K562 (cell line): ENCODE results near the gene SERHL2. TPM values are rescaled to one million over a fixed set of nuclear protein-coding genes. Genes with fewer than 3 reads are reported as not detected.
"Not testable (repeated sequence)": the region's sequence is repeated elsewhere in the genome, so short reads cannot be mapped to it uniquely, and the experiment has no call there.

Experiments used
- ATAC-seq: fragments of 200-7000 bp; cut with Tn5 transposase; 3 replicates; pipeline ENCODE4 v1.9.1; 2020; ENCODE audit warnings: moderate library complexity
- BruUV-seq: library from RNA; stranded (reverse); fragments of 400-500 nt; replicated peaks from 2 replicates; lab custom pipeline; 2021; lab: Mats Ljungman, UMichigan
- CTCF ChIA-PET: fragments of 300-600 bp; formaldehyde crosslinking; extraction: SDS; loops from one replicate; lab custom pipeline; 2021; ENCODE audit warnings: low intra/inter-chr PET ratio; lab: Yijun Ruan, JAX
- POLR2A ChIA-PET: fragments of 300-600, 350-650 bp; sonication (Branson Sonifier 250); formaldehyde crosslinking; extraction: SDS; loops from one replicate; lab custom pipeline; 2021; ENCODE audit warnings: antibody characterized with exemption, inconsistent platforms; lab: Yijun Ruan, JAX
- DNase-seq, 4 experiments: peaks; one replicate each; pipeline versions ENCODE4 v3.0.0 to v3.0.0-alpha.2; 2011 to 2018; ENCODE audit warnings: low spot score in 3 of 4, mixed read lengths in 3 of 4; ENCODE audit errors: extremely low read depth in 1 of 4
- FAIRE-seq: peaks from 2 replicates; lab custom pipeline; 2011; peaks lifted over from hg19 to GRCh38; lab: Jason Lieb, UNC
- H2AFZ ChIP-seq: 2 replicates; pipeline ENCODE4 v1.6.0; 2011; ENCODE audit warnings: low read depth, low read length, control low read depth, inconsistent platforms
- H3K27ac ChIP-seq: fragments of 200-600 bp; 3 replicates; pipeline ENCODE4 v1.8.0; 2011; ENCODE audit warnings: low read depth, mild to moderate bottlenecking, control low read depth, inconsistent platforms, low read length, moderate library complexity, mixed read lengths; ENCODE audit errors: extremely low read depth
- H3K27me3 ChIP-seq, 2 experiments: fragments of 300-600 bp in 1 of 2; 2 replicates in 1 of 2; 3 replicates in 1 of 2; pipeline versions ENCODE4 v1.6.0 to v1.8.0; 2011; ENCODE audit warnings: inconsistent platforms in 2 of 2, low read length in 2 of 2, mild to moderate bottlenecking in 1 of 2, mixed read lengths in 1 of 2, moderate library complexity in 1 of 2; ENCODE audit not compliant: control insufficient read depth in 2 of 2, insufficient read depth in 2 of 2
- H3K36me3 ChIP-seq: fragments of 300-600 bp; 3 replicates; pipeline ENCODE4 v1.8.0; 2011; ENCODE audit warnings: mild to moderate bottlenecking, low read length, inconsistent platforms; ENCODE audit not compliant: control insufficient read depth, insufficient read depth
- H3K4me1 ChIP-seq, 2 experiments: fragments of 200-600 bp in 1 of 2; replicated peaks in 1 of 2; 2 replicates in 1 of 2; 3 replicates in 1 of 2; pipeline versions ENCODE4 v1.5.1 to v1.8.0; 2011; ENCODE audit warnings: inconsistent platforms in 2 of 2, low read length in 2 of 2, mild to moderate bottlenecking in 1 of 2, mixed read lengths in 1 of 2, moderate library complexity in 1 of 2; ENCODE audit not compliant: control insufficient read depth in 2 of 2, insufficient read depth in 2 of 2
- H3K4me2 ChIP-seq: 2 replicates; pipeline ENCODE4 v1.6.1; 2011; ENCODE audit warnings: low read length, control low read depth, inconsistent platforms, mixed read lengths; ENCODE audit not compliant: insufficient read depth
- H3K4me3 ChIP-seq: fragments of 200-600 bp; sonication (generic), shearing (Covaris generic); 2 replicates; pipeline ENCODE4 v1.5.1; 2016; ENCODE audit warnings: control low read depth, inconsistent platforms
- H3K79me2 ChIP-seq: fragments of 200-600 bp; 3 replicates; pipeline ENCODE4 v1.8.0; 2011; ENCODE audit warnings: low read length, inconsistent platforms; ENCODE audit not compliant: control insufficient read depth, insufficient read depth
- H3K9ac ChIP-seq, 2 experiments: 2 replicates each; pipeline versions ENCODE4 v1.6.0 to v1.6.1; 2011; ENCODE audit warnings: low read depth in 2 of 2, low read length in 2 of 2, control low read depth in 1 of 2, inconsistent platforms in 1 of 2, mild to moderate bottlenecking in 1 of 2, mixed read lengths in 1 of 2; ENCODE audit not compliant: insufficient read depth in 1 of 2
- H3K9me1 ChIP-seq: one replicate; pipeline ENCODE4 v1.6.0; 2011; ENCODE audit warnings: inconsistent platforms, mild to moderate bottlenecking, low read length, moderate library complexity; ENCODE audit not compliant: control insufficient read depth, insufficient read depth
- H3K9me3 ChIP-seq: replicated peaks from 2 replicates; pipeline ENCODE4 v1.5.1; 2011; ENCODE audit warnings: low read depth, low read length, inconsistent platforms; ENCODE audit not compliant: control insufficient read depth, insufficient read depth
- H4K20me1 ChIP-seq: replicated peaks from 2 replicates; pipeline ENCODE4 v1.6.1; 2011; ENCODE audit warnings: low read length, inconsistent platforms, mixed read lengths; ENCODE audit not compliant: control insufficient read depth, insufficient read depth
- POLR2A ChIP-seq: fragments of 450-650 bp; conservative IDR thresholded peaks from 2 replicates; pipeline ENCODE4 v1.6.1; 2016
- POLR2G ChIP-seq: fragments of 200-400 bp; formaldehyde crosslinking; IDR thresholded peaks from 2 replicates; pipeline ENCODE4 v1.6.1; 2017; ENCODE audit warnings: low read depth, mild to moderate bottlenecking, antibody characterized with exemption, low read length, moderate library complexity
- RBFOX2 ChIP-seq: fragments of 200-400 bp; formaldehyde crosslinking; IDR thresholded peaks from 2 replicates; pipeline ENCODE4 v1.6.1; 2017; ENCODE audit warnings: low read depth, mild to moderate bottlenecking, low read length, moderate library complexity
- SUPT5H ChIP-seq: fragments of 450-650 bp; IDR thresholded peaks from 2 replicates; pipeline ENCODE4 v1.6.1; 2016
- ZBTB33 ChIP-seq: sonication (generic); formaldehyde crosslinking; IDR thresholded peaks from 2 replicates; pipeline ENCODE4 v1.8.1; 2023; ENCODE audit warnings: mild to moderate bottlenecking, missing genetic modification reagents
- WGBS: fragments of 100-300 bp; shearing (Covaris generic); methylation state at CpG from one replicate; pipeline ENCODE4 v1.1.6; 2016; ENCODE audit warnings: low coverage, mixed read lengths; ENCODE audit not compliant: insufficient coverage; ENCODE audit errors: missing lambda C conversion rate; 5-methylcytosine and 5-hydroxymethylcytosine counted together
- in situ Hi-C: fragments of 300-500 bp; cut with MboI; formaldehyde crosslinking; loops from 4 replicates; pipeline ENCODE4 v1.15.0; 2018; ENCODE audit warnings: inconsistent platforms, mixed read lengths
- intact Hi-C: fragments of 100-400 bp; cut with micrococcal nuclease; formaldehyde crosslinking; loops from 2 replicates; pipeline ENCODE4 v1.14.2; 2022
- polyA plus RNA-seq, 8 experiments: library from polyadenylated mRNA; depleted of rRNA in 4 of 8; stranded (reverse) in 5 of 8; unstranded in 3 of 8; fragments of >200 nt; fragmentation: Nextera tagmentation in 2 of 8; fragmentation: Illumina TruSeq in 1 of 8; extraction: Ambion mirVana in 2 of 8; extraction: Trizol in 1 of 8; gene quantifications; 2 replicates each; pipeline versions ENCODE4 v1.2.1 to v1.2.3, GENCODE V29; 2011 to 2014; ENCODE audit warnings: inconsistent platforms in 1 of 8, missing spikeins in 1 of 8
- total RNA-seq, 7 experiments: library from RNA; depleted of rRNA in 6 of 7; stranded (reverse); fragments of >200 nt in 6 of 7; fragmentation: Illumina TruSeq in 2 of 7; extraction: Trizol in 2 of 7; gene quantifications; 2 replicates each; pipeline versions ENCODE4 v1.2.1 to v1.2.3, GENCODE V29; 2011 to 2021; ENCODE audit warnings: low replicate concordance in 1 of 7

Gene SERHL2
- total and polyA plus RNA-seq, 9 of the 15 experiments (the other 6 are each of a cell fraction or from before 2014, with no cell fraction given) = 19.9 to 62.6 (median 25.2) TPM

GRCh38 chr22:42574468-42574867, 20.7 kb downstream of the SERHL2 start:
- H3K27ac ChIP-seq, H3K4me2 ChIP-seq, H3K9me1 ChIP-seq, H3K9me3 ChIP-seq, POLR2A ChIA-PET, CTCF ChIA-PET, BruUV-seq, intact Hi-C loops, H3K4me3 ChIP-seq, FAIRE-seq, in situ Hi-C loops, DNase-seq, H2AFZ ChIP-seq, ATAC-seq, H3K9ac ChIP-seq, H3K79me2 ChIP-seq, H3K27me3 ChIP-seq, H4K20me1 ChIP-seq: not testable (repeated sequence)
- Histone ChIP-seq H3K4me1 (peaks cover 0 to 16% of the 10 kb centered on the region in 2 experiments; a peak in 2 of 5 replicates), H3K36me3 (peaks cover 43% of the 10 kb centered on the region; the same call in 1 of the 3 replicates)
- peak; percentile 55 for TF ChIP-seq POLR2G
- TF ChIP-seq POLR2A = peak; percentile 59
- TF ChIP-seq RBFOX2 = peak; percentile 53
- 0 out of 2 replicates have a peak, but pooled peaks have one; percentile 23 for TF ChIP-seq SUPT5H
- peak; percentile 64 for TF ChIP-seq ZBTB33 (CRISPR knock-in tag)
- 93% methylated on average over 9 of the region's 21 CpGs for WGBS
